CD4-positive, alpha-beta T cell treated with Interferon gamma for 1 hour (primary cell): Measurements from ENCODE around the gene FAM3B.

Source experiments
- DNase-seq: peaks from one replicate; pipeline ENCODE4 v3.0.0-alpha.2; 2020

FAM3B gene

DNA sequence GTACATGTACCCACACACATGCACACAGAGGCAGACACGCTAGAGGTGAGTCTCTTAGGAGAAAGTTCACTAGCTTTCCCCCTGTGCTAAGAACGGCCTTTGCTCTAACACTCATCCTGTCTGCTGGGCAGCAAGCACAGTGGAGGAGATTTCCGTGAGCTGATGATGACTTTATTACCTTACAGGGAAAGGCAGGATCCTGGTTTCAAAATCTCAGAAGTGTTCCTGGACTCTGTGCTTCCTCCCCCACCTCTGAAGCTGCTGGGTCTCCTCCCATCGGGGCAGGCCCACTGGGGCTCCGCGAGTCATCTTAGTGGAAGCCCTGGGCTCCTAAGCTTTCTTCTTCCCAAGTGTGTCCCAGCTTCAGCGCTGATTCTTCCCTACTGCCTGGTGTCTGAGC is 2.7 kb downstream of the FAM3B start:
- no peak for DNase-seq

DNA sequence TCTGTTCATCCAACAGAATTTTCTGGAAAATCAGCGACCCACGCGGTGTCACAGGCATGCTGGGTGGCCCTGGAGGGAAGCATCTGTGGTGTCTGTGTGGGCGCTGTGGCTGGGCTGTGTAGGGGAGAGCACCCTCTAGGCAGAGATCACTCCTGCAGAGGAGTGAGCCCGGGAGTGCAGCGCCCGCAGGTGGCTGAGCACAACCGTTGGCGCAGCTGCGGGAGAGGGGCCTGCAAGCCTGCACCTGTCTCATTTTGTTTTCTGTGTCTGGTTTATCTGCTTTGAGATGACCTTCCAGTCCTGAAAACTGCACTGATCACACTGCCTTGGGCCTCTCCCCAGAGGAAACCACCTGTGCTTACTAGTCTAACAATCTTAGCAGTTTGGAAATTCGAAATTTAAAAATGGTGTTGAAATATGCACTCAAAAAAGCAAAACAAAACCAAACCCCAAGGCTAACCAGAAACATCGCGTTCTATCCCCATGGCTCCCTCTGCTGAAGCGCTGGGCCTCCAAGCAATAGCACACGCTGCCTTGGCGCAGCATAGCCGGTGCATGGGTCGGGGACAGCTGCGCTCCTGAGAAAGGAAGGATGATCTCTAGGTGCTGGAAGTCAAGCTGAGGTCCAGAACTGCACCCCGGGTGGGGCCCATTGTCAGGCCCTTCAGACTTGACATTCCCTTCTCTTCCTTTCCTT is 4.8 kb downstream of the FAM3B start:
- no peak for DNase-seq

DNA sequence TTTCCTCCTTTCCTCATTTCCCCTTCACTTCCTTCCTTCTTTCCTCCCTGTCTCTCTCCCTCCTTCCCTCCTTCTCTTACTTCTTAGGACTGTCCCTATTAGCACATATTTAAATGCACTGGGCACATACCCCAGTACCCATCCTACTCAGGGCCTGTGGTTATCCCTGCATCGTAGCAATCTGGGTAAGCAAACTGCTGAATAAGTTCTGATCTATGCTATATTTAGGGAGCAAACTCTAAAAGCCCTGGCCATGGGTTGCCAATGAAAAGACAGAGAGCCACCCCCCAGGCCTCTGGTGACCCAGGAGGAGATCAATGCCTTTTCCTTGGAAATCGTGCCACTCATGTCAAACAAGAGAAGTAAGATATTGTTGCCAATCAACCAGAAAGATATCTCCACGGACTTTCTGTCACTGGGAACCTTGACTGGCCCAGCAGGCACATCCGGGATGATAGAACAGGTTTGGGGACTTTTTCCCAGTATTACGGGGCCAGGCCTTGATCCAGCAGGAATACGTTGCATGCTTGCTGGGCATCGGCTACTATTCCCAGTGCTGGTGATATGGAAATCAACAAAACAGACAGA is 5.4 kb downstream of the FAM3B start:
- DNase-seq, result no peak

- DNase-seq, result no peak
Measured at GRCh38 chr21:41322496-41323382, 6.1 kb downstream of the FAM3B start.

DNA sequence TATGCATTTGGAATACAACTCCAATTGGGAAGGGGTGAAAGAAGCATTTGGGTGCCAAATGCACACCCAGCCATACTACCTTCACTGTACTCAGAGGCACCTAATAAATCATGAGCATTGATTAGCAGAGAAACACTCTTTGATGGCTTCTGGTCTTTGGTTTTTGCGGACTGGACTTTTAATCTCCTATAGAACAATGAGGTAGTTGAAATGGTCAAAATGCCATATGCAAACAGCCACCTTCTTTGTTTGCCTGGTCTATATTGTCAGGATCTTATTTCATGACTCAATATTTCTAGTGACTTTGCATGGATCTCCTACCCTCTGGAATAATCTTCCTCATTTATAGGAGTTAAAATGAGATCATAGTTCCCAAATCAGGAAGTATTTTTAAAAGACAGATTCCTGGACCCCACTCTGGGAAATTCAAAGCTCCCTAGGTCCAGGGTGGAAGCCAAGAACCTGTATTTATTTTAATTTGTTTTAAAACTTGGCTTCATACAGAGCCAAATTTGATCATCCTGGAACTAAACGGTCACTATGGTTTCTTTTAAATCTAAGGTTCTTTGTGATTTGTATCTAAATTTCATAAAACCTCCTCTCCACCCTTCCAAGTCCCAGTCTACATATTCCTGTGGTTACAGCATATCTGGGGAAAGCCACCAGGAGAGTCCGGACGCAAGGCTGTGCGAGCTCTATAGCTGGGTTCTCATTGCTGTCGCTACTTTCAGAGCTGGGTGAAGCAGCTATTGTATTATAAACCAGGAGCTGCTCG is 8.7 kb downstream of the FAM3B start:
- no peak for DNase-seq

- DNase-seq, result no peak
Measured at GRCh38 chr21:41326414-41327080, 9.9 kb downstream of the FAM3B start.

DNA sequence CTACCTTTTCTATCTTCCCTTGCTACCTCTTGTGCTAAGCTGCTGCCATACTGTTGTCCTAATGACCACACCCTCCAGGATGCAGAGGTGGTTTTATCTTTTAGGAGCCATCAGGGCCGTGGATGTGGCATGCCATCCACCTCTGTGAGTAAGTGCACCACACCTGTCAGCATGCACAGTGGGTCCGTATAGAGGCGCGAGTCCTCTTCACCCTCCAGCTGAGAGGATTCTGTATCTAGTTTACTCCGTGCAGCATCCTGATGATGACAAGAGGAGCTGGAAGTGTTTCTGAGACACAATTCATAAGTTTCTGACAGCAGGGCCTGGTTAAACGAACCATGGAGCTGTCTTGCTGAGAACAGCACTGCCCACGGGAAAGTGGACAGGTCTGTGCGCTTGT is 11.2 kb downstream of the FAM3B start:
- no peak for DNase-seq

GRCh38 chr21:41328660-41329607 is 12.3 kb downstream of the FAM3B start:
- DNase-seq, result no peak

- no peak for DNase-seq
Measured at GRCh38 chr21:41333752-41334151, 17.2 kb downstream of the FAM3B start.

DNA sequence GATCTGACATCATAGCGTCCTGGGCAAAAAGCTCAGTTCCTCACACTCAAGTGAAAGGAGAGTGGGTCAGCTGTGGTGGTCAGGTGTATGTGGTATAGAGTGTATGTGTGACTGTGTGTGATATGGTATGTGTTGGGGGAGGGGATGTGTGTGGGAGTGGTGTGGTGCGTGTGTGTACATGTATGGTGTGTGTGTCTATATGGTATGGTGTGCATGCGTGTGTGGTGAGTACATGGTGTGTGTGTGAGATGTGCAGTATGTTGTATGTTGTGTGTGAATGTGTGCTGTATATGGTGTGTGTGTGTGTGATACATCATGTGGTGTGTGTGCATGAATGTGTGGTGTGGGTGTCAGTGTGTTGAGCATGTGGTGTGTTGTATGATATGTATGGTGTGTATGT is 20.9 kb downstream of the FAM3B start:
- no peak for DNase-seq

- DNase-seq, result no peak
Measured at GRCh38 chr21:41338455-41338854, 21.9 kb downstream of the FAM3B start.

GRCh38 chr21:41342035-41342434 is 25.4 kb downstream of the FAM3B start:
- DNase-seq, result no peak

DNA sequence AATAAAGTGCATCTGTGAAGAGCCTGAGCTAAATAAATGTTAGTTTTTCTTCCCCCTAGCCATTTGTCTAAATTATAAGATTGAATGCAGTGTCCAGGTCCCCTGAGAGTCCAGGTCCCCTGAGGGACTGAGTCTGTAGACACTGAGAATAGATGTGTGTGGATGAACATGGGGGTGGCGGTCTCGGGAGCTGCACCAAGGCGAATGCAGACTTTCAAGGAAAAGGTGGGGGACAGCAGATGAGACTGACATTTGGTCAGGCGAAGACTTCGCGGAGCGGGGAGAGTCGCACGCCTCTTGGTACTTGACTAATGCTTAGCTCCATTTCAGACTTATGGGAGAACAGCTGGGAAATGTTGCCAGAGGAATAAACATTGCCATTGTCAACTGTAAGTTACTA is 27.5 kb downstream of the FAM3B start:
- no peak for DNase-seq

DNA sequence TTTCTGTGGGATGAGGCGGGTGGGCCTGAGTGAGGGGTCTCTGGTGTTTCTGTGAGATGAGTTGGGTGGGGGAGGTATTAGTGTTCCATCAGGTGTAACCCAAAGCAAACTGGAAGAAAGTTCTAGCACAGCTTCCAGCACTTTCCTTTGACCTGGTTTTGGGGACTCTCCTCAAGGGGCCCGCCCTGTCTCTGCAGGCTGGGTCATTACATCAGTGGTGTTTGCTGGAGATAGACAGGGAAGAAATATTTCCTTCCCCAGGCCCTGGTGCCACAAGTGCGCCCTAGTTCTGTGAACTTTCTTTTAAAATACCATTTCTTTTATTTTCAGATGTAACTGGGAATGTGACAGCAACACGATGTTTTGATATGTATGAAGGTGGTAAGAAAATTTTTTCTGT is 28.8 kb downstream of the FAM3B start:
- no peak for DNase-seq

GRCh38 chr21:41345934-41346685 is 29.5 kb downstream of the FAM3B start:
- no peak for DNase-seq

DNA sequence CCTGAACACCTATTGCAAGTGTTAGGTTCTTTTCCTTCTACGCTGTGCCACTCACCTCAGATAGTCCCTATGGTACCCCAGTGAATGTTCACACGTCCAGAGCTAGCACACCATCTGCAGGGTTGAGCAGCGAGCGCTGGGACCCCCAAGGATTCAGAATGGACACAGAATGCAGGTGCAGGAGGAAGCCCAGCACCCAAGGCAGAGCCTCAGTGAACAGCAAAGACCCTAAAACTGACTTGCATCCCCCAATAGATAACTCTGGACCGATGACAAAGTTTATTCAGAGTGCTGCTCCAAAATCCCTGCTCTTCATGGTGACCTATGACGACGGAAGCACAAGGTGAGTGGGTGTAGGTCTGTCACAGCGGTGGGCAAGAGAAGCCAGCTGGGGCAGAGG is 30.2 kb downstream of the FAM3B start:
- DNase-seq, result no peak

DNA sequence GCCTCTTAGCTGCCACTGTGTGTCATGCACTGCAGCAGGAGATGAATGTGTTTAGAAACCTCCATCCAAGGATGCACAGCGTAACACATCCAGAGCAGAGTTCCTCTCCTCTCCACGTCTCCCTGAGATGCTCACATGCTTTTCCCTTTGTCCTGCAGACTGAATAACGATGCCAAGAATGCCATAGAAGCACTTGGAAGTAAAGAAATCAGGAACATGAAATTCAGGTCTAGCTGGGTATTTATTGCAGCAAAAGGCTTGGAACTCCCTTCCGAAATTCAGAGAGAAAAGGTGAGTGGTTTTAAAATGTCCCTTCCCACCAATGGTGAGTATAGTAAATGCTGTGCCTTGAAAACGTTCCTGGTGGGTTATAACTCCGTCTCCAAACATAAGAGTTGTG is 31.8 kb downstream of the FAM3B start:
- no peak for DNase-seq

DNA sequence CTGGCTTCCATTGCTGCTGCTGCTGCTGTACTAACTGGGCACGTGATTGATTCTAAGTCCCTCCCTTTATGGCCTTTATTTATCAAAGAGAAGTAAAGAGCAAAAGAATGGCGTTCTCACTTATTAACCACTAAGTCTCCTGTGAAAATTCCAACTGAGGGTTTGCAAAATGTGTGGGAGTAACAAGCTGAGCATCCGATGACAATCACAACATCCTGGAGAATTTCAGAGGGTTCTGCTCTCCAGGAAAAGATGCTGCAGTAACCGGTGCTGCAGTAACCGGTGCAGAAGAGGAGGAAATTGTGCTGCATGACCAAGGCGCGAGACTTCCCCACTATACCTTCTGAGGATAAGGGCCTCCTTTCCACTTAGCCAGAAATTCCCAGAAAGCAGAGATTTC is 32.5 kb downstream of the FAM3B start:
- no peak for DNase-seq

DNA sequence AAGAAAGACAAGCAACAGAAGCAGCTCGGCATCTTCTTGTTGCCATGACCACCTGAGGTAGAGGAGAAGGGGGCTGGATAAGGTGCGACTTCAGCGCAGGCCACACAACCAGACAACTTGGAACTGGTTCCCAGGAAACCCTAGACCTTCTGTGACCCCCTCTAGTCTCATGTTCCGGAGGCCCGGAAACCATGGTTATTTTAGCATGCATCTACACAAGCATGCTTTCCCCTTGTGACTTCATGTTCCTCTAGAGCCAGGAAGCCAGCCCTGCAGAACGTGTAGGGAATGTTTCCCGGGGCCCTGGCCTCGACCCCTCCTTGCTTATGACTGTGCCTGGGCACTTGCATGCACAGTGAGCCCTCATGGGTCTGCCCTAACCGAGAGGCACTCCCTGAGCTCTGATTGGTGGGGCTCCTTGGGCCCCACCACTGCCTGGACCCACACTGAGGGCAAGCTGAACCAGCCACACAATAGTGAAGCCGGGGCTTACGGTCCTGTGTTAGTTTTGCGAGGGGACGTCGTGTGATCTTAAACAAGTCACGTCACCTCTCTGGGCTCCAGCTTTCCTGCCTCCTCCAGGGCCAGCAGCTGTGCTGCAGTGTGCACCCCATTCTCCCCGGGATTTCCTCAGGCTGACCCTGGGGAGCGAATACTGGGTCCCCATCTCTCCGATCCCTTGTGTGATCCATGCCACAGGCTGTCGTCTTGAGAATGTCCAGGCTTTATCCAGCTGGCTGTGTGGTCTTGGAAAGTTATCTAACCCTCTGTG is 33.2 kb downstream of the FAM3B start:
- no peak for DNase-seq
